IPS-18a (cell line): ENCODE results near the gene KCND3.

Experiments used
- H3K27ac ChIP-seq: one replicate; pipeline ENCODE4 v1.5.1; 2013; ENCODE audit warnings: low read length
- H3K27me3 ChIP-seq: one replicate; pipeline ENCODE4 v1.6.1; 2013; ENCODE audit warnings: mild to moderate bottlenecking, low read length; ENCODE audit not compliant: control insufficient read depth, insufficient read depth
- H3K36me3 ChIP-seq: one replicate; pipeline ENCODE4 v1.6.1; 2013; ENCODE audit warnings: low read depth, low read length; ENCODE audit not compliant: control insufficient read depth
- H3K4me1 ChIP-seq: one replicate; pipeline ENCODE4 v1.6.1; 2013; ENCODE audit warnings: low read depth, low read length; ENCODE audit not compliant: control insufficient read depth
- H3K4me3 ChIP-seq: one replicate; pipeline ENCODE4 v1.5.1; 2013; ENCODE audit warnings: low read length
- H3K9ac ChIP-seq: one replicate; pipeline ENCODE4 v1.6.1; 2013; ENCODE audit warnings: mild to moderate bottlenecking, low read length, moderate library complexity
- H3K9me3 ChIP-seq: one replicate; pipeline ENCODE4 v1.6.1; 2013; ENCODE audit warnings: low read depth, low read length; ENCODE audit not compliant: control insufficient read depth

KCND3 gene

GRCh38 chr1:111989531-111990025, at the start of gene KCND3:
Gene KCND3 (minus strand): TSS chr1:111989668.
- Histone ChIP-seq H3K9ac (no peak within 1 kb of the TSS), H3K36me3 (no peaks in the 10 kb centered on the region), H3K9me3 (no peaks in the 10 kb centered on the region), H3K27me3 (peaks cover 66% of the 10 kb centered on the region), H3K4me1 (peaks cover 10% of the 10 kb centered on the region), H3K27ac (no peak within 1 kb of the TSS), H3K4me3 (peak within 1 kb of the TSS; percentile 54)

- Histone ChIP-seq H3K9me3 (no peaks in the 10 kb centered on the region), H3K9ac (no peak overlapping the region), H3K36me3 (no peaks in the 10 kb centered on the region), H3K4me3 (no peak overlapping the region), H3K4me1 (no peaks in the 10 kb centered on the region), H3K27me3 (no peaks in the 10 kb centered on the region), H3K27ac (no peak overlapping the region)
Measured at GRCh38 chr1:112034277-112034676, 44.8 kb upstream of the KCND3 start.

- H3K27me3 ChIP-seq = no peaks in the 10 kb centered on the region
- H3K27ac ChIP-seq = no peak overlapping the region
- H3K36me3 ChIP-seq = no peaks in the 10 kb centered on the region
- no peaks in the 10 kb centered on the region for H3K4me1 ChIP-seq
- H3K9me3 ChIP-seq = no peaks in the 10 kb centered on the region
- no peak overlapping the region for H3K9ac ChIP-seq
- no peak overlapping the region for H3K4me3 ChIP-seq
Measured at GRCh38 chr1:112033439-112034120, 44.1 kb upstream of the KCND3 start.

- H3K27me3 ChIP-seq = no peaks in the 10 kb centered on the region
- H3K4me1 ChIP-seq = no peaks in the 10 kb centered on the region
- no peaks in the 10 kb centered on the region for H3K36me3 ChIP-seq
- H3K9ac ChIP-seq = no peak overlapping the region
- H3K27ac ChIP-seq = no peak overlapping the region
- H3K4me3 ChIP-seq = no peak overlapping the region
- H3K9me3 ChIP-seq = no peaks in the 10 kb centered on the region
Measured at GRCh38 chr1:112030157-112030556, 40.7 kb upstream of the KCND3 start.

- no peaks in the 10 kb centered on the region for H3K9me3 ChIP-seq
- no peaks in the 10 kb centered on the region for H3K27me3 ChIP-seq
- no peak overlapping the region for H3K9ac ChIP-seq
- H3K4me3 ChIP-seq = no peak overlapping the region
- H3K4me1 ChIP-seq = no peaks in the 10 kb centered on the region
- H3K27ac ChIP-seq = no peak overlapping the region
- no peaks in the 10 kb centered on the region for H3K36me3 ChIP-seq
Measured at GRCh38 chr1:112027696-112028095, 38.2 kb upstream of the KCND3 start.

GRCh38 chr1:112026501-112026900, 37.0 kb upstream of the KCND3 start:
- no peaks in the 10 kb centered on the region for H3K36me3 ChIP-seq
- no peak overlapping the region for H3K9ac ChIP-seq
- H3K27ac ChIP-seq = no peak overlapping the region
- no peak overlapping the region for H3K4me3 ChIP-seq
- H3K9me3 ChIP-seq = no peaks in the 10 kb centered on the region
- no peaks in the 10 kb centered on the region for H3K4me1 ChIP-seq
- H3K27me3 ChIP-seq = no peaks in the 10 kb centered on the region

GRCh38 chr1:112026016-112026415, 36.5 kb upstream of the KCND3 start:
- no peak overlapping the region for H3K4me3 ChIP-seq
- no peak overlapping the region for H3K27ac ChIP-seq
- H3K4me1 ChIP-seq = no peaks in the 10 kb centered on the region
- H3K36me3 ChIP-seq = no peaks in the 10 kb centered on the region
- H3K27me3 ChIP-seq = no peaks in the 10 kb centered on the region
- H3K9me3 ChIP-seq = no peaks in the 10 kb centered on the region
- no peak overlapping the region for H3K9ac ChIP-seq

GRCh38 chr1:112021263-112021662, 31.8 kb upstream of the KCND3 start:
- H3K9me3 ChIP-seq = no peaks in the 10 kb centered on the region
- H3K4me1 ChIP-seq = no peaks in the 10 kb centered on the region
- H3K4me3 ChIP-seq = no peak overlapping the region
- H3K36me3 ChIP-seq = no peaks in the 10 kb centered on the region
- no peaks in the 10 kb centered on the region for H3K27me3 ChIP-seq
- H3K9ac ChIP-seq = no peak overlapping the region
- no peak overlapping the region for H3K27ac ChIP-seq

GRCh38 chr1:112017183-112017582, 27.7 kb upstream of the KCND3 start:
- H3K4me1 ChIP-seq = no peaks in the 10 kb centered on the region
- no peak overlapping the region for H3K9ac ChIP-seq
- no peaks in the 10 kb centered on the region for H3K27me3 ChIP-seq
- H3K4me3 ChIP-seq = no peak overlapping the region
- H3K9me3 ChIP-seq = no peaks in the 10 kb centered on the region
- H3K27ac ChIP-seq = no peak overlapping the region
- H3K36me3 ChIP-seq = no peaks in the 10 kb centered on the region

GRCh38 chr1:112012823-112013222, 23.4 kb upstream of the KCND3 start:
- H3K4me1 ChIP-seq = peaks cover under 1% of the 10 kb centered on the region
- no peak overlapping the region for H3K9ac ChIP-seq
- no peak overlapping the region for H3K27ac ChIP-seq
- no peak overlapping the region for H3K4me3 ChIP-seq
- H3K36me3 ChIP-seq = no peaks in the 10 kb centered on the region
- no peaks in the 10 kb centered on the region for H3K9me3 ChIP-seq
- H3K27me3 ChIP-seq = no peaks in the 10 kb centered on the region

GRCh38 chr1:112011202-112011601, 21.7 kb upstream of the KCND3 start:
- Histone ChIP-seq H3K4me1 (peaks cover 17% of the 10 kb centered on the region), H3K4me3 (no peak overlapping the region), H3K9me3 (no peaks in the 10 kb centered on the region), H3K27ac (no peak overlapping the region), H3K36me3 (no peaks in the 10 kb centered on the region), H3K27me3 (no peaks in the 10 kb centered on the region), H3K9ac (no peak overlapping the region)

GRCh38 chr1:112007169-112007568, 17.7 kb upstream of the KCND3 start:
- Histone ChIP-seq H3K36me3 (no peaks in the 10 kb centered on the region), H3K4me3 (no peak overlapping the region), H3K27me3 (no peaks in the 10 kb centered on the region), H3K4me1 (peaks cover 35% of the 10 kb centered on the region), H3K27ac (no peak overlapping the region), H3K9me3 (no peaks in the 10 kb centered on the region), H3K9ac (no peak overlapping the region)
